Upper lobe of right lung (tissue), 1 donor: ENCODE data around the gene ZNF467. TPM values are rescaled to one million over a fixed set of nuclear protein-coding genes. Genes with fewer than 3 reads are reported as not detected.
A peak's percentile ranks its signal among the peaks of the same experiment; 100 is the strongest.

Experiments used
- ATAC-seq: fragments of 200-7000 bp; cut with Tn5 transposase; one replicate; pipeline ENCODE4 v1.9.1; 2020; ENCODE audit warnings: mild to moderate bottlenecking, moderate library complexity
- DNase-seq: peaks from one replicate; pipeline ENCODE4 v3.0.0-alpha.2; 2020
- H3K27ac ChIP-seq: fragments of 200-600 bp; one replicate; pipeline ENCODE4 v1.8.0; 2022
- H3K27me3 ChIP-seq: fragments of 200-600 bp; one replicate; pipeline ENCODE4 v1.8.0; 2022; ENCODE audit warnings: mild to moderate bottlenecking
- H3K36me3 ChIP-seq: fragments of 200-600 bp; one replicate; pipeline ENCODE4 v1.8.0; 2022
- H3K4me1 ChIP-seq: fragments of 200-600 bp; one replicate; pipeline ENCODE4 v1.8.0; 2022
- H3K4me3 ChIP-seq: fragments of 200-600 bp; one replicate; pipeline ENCODE4 v1.8.0; 2022; ENCODE audit warnings: mild to moderate bottlenecking
- H3K9me3 ChIP-seq: fragments of 200-600 bp; one replicate; pipeline ENCODE4 v1.8.0; 2022
- intact Hi-C: fragments of 100-400 bp; cut with DNase I; formaldehyde crosslinking; loops from one replicate; pipeline ENCODE4 v1.11.0; 2022
- total RNA-seq: library from RNA; stranded (reverse); fragmentation: NEBNext Ultra II Directional; extraction: Animal tissue kit (Norgen Biotek cat#: 25700); gene quantifications from one replicate; pipeline ENCODE4 v1.2.1, GENCODE V29; 2021
- TF ChIP-seq, protein P1 (sequence below): fragments of 200-600 bp; IDR thresholded peaks from one replicate; pipeline ENCODE4 v1.8.0; 2022; ENCODE audit warnings: antibody characterized with exemption
- donor health status: DM: no; HTN: yes; CAD: no; lungs with severe emphysema.

The ZNF467 gene
- total RNA-seq, 1 donor from 2014 or later, result 35.3 TPM

DNA sequence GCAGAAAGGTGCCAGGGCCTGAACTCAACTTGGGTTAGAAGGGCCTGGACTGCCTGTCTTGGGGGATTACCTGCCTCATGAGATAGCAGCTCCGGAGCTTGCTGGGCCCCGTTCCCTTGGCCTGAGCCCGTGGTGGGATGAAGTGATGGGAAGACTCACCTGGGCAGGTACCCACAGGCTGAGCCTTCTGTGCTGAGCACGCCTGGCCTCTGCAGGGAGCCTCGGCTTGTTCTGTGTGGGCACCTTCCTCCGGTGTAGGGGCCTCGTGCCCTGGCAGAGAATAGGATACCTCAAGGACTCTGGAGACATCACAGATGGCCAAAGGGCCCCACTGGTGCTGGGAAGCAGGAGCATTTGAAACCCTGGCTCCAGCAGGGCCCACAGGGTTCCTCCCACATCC lies 4.5 kb downstream of the ZNF467 start:
- Histone ChIP-seq H3K27me3 (no peaks in the 10 kb centered on the region), H3K27ac (no peak overlapping the region), H3K9me3 (no peaks in the 10 kb centered on the region), H3K36me3 (peaks cover 31% of the 10 kb centered on the region), H3K4me3 (no peak overlapping the region), H3K4me1 (peaks cover 8% of the 10 kb centered on the region)
- intact Hi-C loops, result no loop called here
- ATAC-seq (no peak), DNase-seq (no peak)
- TF ChIP-seq, protein P1, sequence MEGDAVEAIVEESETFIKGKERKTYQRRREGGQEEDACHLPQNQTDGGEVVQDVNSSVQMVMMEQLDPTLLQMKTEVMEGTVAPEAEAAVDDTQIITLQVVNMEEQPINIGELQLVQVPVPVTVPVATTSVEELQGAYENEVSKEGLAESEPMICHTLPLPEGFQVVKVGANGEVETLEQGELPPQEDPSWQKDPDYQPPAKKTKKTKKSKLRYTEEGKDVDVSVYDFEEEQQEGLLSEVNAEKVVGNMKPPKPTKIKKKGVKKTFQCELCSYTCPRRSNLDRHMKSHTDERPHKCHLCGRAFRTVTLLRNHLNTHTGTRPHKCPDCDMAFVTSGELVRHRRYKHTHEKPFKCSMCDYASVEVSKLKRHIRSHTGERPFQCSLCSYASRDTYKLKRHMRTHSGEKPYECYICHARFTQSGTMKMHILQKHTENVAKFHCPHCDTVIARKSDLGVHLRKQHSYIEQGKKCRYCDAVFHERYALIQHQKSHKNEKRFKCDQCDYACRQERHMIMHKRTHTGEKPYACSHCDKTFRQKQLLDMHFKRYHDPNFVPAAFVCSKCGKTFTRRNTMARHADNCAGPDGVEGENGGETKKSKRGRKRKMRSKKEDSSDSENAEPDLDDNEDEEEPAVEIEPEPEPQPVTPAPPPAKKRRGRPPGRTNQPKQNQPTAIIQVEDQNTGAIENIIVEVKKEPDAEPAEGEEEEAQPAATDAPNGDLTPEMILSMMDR, result no peak

DNA sequence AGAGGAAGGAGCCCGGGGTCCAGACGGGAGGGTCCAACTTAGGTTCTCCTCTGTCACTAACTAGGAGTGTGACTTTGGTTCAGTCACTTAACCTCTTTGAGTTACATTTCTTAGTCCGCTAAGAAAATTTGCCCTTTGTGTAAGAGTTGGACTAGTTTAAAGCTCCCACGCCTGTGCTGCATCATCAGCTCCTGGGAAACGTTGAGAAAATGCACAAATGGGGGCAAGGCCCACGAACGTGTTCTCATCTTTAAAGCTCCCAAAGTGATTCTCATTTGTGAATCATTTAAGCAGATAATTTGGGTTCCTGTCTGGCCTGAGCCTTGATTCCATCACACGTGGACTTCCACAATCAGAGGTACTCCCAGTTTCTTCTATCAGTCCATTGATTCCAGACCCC lies 6.3 kb downstream of the ZNF467 start:
- no peaks in the 10 kb centered on the region for H3K27me3 ChIP-seq
- intact Hi-C loops, result no loop called here
- no peak overlapping the region for H3K4me3 ChIP-seq
- TF ChIP-seq, protein P1, result no peak
- H3K4me1 ChIP-seq, result peaks cover 8% of the 10 kb centered on the region
- ATAC-seq (no peak), DNase-seq (no peak)
- H3K36me3 ChIP-seq, result peaks cover 31% of the 10 kb centered on the region
- H3K9me3 ChIP-seq, result no peaks in the 10 kb centered on the region
- no peak overlapping the region for H3K27ac ChIP-seq

DNA sequence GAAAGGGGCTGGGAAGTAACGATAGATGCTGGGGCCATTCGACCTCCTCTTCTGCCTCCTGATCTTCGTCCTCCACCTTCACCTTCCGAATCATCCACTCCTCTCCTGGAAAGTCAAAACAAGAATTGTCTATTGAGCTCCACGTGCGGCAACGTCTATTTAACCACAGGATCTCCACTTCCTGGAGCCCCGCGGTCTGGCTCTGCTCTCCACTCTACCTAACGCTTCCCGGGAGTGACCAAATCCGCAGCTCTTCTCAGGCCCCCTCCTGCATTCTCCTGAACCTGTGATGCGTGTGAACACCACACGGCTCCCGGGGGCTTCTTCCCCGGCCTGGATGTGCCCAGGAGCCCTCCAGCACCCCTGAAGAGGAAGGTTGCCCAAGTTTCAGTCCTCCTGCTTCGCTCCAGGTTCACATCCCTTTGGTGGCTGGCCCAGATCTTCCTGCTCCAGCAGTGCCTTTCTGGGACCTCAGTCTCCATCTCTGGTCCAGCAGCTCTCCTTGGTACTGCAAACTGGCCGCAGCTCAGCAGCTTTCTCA lies 7.2 kb downstream of the ZNF467 start:
- Histone ChIP-seq H3K36me3 (peaks cover 31% of the 10 kb centered on the region), H3K27me3 (no peaks in the 10 kb centered on the region), H3K9me3 (no peaks in the 10 kb centered on the region), H3K4me3 (no peak overlapping the region), H3K27ac (no peak overlapping the region), H3K4me1 (peaks cover 6% of the 10 kb centered on the region)
- TF ChIP-seq, protein P1, result no peak
- ATAC-seq (no peak), DNase-seq (no peak)
- intact Hi-C loops, result no loop called here

DNA sequence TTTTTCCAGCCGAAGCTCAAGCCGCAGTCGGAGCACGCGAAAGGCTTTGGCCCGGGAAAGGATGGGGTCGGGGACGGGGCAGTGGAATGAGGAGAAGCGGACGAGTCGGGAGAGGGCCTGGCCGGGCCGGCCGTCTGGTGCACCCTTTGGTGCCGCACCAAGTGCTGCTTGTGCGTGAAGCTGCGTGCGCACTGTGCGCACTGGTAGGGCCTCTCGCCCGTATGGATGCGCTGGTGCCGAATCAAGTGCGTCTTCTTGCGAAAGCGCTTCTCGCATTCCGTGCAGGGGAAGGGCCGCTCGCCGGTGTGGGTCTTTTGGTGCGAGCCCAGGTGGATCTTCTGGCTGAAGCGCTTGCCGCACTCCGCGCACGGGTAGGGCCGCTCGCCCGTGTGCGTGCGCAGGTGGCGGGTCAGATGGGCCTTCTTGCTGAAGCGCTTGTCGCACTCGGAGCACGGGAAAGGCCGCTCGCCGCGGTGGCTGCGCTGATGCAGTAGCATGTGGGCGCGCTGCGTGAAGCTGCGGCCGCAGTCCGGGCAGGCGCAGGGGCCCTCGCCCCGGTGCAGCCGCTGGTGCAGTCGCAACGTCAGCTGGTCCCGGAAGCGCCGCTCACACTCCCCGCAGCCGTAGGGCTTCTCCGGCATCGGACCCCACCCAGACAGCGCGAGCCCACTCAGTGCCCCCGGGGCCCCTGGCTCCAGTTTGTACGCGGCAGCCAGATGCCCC lies 7.8 kb downstream of the ZNF467 start:
- no peaks in the 10 kb centered on the region for H3K27me3 ChIP-seq

DNA sequence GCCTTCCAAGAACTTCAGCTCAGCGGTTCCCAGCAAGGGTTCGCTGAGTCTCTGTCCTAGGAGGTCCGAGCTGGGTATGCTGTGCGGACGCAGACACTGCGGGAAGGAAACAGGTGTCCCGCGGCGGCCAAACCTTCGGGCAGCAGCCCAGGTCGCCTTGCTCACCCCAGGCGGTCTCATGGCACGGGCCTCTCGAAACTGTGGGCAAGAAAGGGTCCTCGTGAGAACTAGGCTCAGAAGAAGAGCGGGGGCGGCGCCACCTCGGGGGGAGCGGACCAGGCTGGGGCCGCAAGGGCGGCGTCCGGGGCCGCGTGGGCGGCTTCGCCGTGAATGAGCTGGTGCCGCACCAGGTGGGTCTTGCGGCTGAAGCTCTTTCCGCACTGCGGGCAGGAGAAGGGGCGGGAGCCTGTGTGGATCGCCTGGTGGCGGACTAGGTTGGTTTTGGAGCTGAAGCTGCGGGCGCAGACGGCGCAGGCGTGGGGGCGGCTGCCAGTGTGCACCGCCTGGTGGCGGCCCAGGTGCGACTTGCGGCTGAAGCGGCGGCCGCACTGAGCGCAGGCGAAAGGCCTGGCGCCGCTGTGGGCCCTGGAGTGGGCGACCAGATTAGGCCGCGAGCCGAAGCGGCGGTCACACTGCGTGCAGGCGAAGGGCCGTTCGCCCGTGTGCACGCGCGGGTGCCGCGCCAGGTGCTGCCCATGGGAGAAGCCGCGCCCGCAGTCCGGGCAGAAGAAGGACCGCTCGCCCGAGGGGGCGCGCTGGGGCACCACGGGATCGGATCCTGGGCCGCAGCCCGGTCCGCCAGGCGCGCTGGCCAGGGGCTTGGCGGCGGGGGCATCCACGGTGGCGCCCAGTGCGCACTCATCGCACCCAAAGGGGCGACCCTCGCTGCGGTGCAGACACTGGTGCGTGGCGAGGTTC lies 8.6 kb downstream of the ZNF467 start:
- DNase-seq (no peak), ATAC-seq (peak; percentile 4)
- H3K27me3 ChIP-seq, result no peaks in the 10 kb centered on the region
- intact Hi-C loops, result no loop called here
- no peak overlapping the region for H3K27ac ChIP-seq
- TF ChIP-seq, protein P1, result no peak
- H3K4me3 ChIP-seq, result no peak overlapping the region
- peaks cover 30% of the 10 kb centered on the region for H3K36me3 ChIP-seq
- no peaks in the 10 kb centered on the region for H3K4me1 ChIP-seq
- H3K9me3 ChIP-seq, result no peaks in the 10 kb centered on the region

More for the DNA sequence above, 7.8 kb downstream of the ZNF467 start:
- TF ChIP-seq, protein P1, result no peak
- H3K36me3 ChIP-seq, result peaks cover 31% of the 10 kb centered on the region
- H3K4me3 ChIP-seq, result no peak overlapping the region
- intact Hi-C loops, result no loop called here
- no peaks in the 10 kb centered on the region for H3K9me3 ChIP-seq
- ATAC-seq, result peak; percentile 17
- DNase-seq, result no peak
- no peak overlapping the region for H3K27ac ChIP-seq
- H3K4me1 ChIP-seq, result no peaks in the 10 kb centered on the region
